ENCODE measurements around the gene UGT1A9. TPM values are rescaled to one million over a fixed set of nuclear protein-coding genes. Genes with fewer than 3 reads are reported as not detected.

The UGT1A9 gene
- total and polyA plus RNA-seq, 2 experiments from 2014 or later = not detected

DNA sequence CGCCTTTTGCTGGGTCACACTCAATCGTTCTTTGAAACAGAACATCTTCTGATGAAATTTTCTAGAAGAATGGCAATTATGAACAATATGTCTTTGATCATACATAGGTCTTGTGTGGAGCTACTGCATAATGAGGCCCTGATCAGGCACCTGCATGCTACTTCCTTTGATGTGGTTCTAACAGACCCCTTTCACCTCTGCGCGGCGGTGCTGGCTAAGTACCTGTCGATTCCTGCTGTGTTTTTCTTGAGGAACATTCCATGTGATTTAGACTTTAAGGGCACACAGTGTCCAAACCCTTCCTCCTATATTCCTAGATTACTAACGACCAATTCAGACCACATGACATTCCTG lies 41.5 kb downstream of the UGT1A9 start:
- H3K79me2 ChIP-seq (replicated peaks; ENCODE audit: insufficient read depth) = no peaks in the 10 kb centered on the region
- no peak overlapping the region for H3K4me2 ChIP-seq
- no peaks in the 10 kb centered on the region for H3K36me3 ChIP-seq (ENCODE audit: insufficient read depth)
- Mint-ChIP-seq H3K4me1 (peaks cover 4% of the 10 kb centered on the region; the same call in 1 of the 3 replicates), H3K4me3 (no peak overlapping the region), H3K27me3 (ENCODE audit: insufficient read depth, low read depth, poor library complexity) (peaks cover 13% of the 10 kb centered on the region), H3K36me3 (ENCODE audit: low read depth) (no peaks in the 10 kb centered on the region), H3K27ac (no peak overlapping the region), H3K9me3 (peaks cover 2% of the 10 kb centered on the region; the same call in 2 of the 3 replicates)
- H3K4me1 ChIP-seq (ENCODE audit: insufficient read depth) = no peaks in the 10 kb centered on the region
- TF ChIP-seq ZNF331 (CRISPR knock-in tag; IDR thresholded peaks at IDR 0.05; ENCODE audit: low read depth) (no peak), NANOG (IDR thresholded peaks at IDR 0.05; ENCODE audit: borderline replicate concordance) (no peak), EZH2 (IDR thresholded peaks at IDR 0.05; ENCODE audit: low read depth, unreplicated experiment) (no peak), ETS1 (IDR thresholded peaks at IDR 0.05) (no peak), REST (IDR thresholded peaks at IDR 0.05; ENCODE audit: unreplicated experiment) (no peak), CREB1 (CRISPR knock-in tag; IDR thresholded peaks at IDR 0.05; ENCODE audit: low read depth) (no peak), JUNB (IDR thresholded peaks at IDR 0.05; ENCODE audit: unreplicated experiment) (no peak), STAT1 (IDR thresholded peaks at IDR 0.05; ENCODE audit: unreplicated experiment) (no peak), EZH2phosphoT487 (IDR thresholded peaks at IDR 0.05; ENCODE audit: unreplicated experiment) (no peak)
- DNase-seq (ENCODE audit: low spot score) (no peak), ATAC-seq (no peak)
- H3K27ac ChIP-seq (ENCODE audit: low read depth) = no peak overlapping the region
- H3K9me2 ChIP-seq (ENCODE audit: insufficient read depth) = peaks cover 5% of the 10 kb centered on the region; the same call in 1 of the 2 replicates
- no peak overlapping the region for H2AFZ ChIP-seq
- H3K4me3 ChIP-seq = no peak overlapping the region
- H4K20me1 ChIP-seq (replicated peaks; ENCODE audit: insufficient read depth) = no peaks in the 10 kb centered on the region
- no peaks in the 10 kb centered on the region for H3K27me3 ChIP-seq (ENCODE audit: insufficient read depth)
- H3F3A ChIP-seq (replicated peaks; ENCODE audit: low read depth) = no peaks in the 10 kb centered on the region

GRCh38 chr2:233714121-233714520 lies 42.4 kb downstream of the UGT1A9 start:
- ATAC-seq (no peak), DNase-seq (ENCODE audit: low spot score) (no peak)
- Histone ChIP-seq H3K27ac (ENCODE audit: low read depth) (no peak overlapping the region), H3K79me2 (replicated peaks; ENCODE audit: insufficient read depth) (no peaks in the 10 kb centered on the region), H3K4me3 (no peak overlapping the region), H3K4me1 (ENCODE audit: insufficient read depth) (no peaks in the 10 kb centered on the region), H3K9me2 (ENCODE audit: insufficient read depth) (no peaks in the 10 kb centered on the region), H3K4me2 (no peak overlapping the region), H3K27me3 (ENCODE audit: insufficient read depth) (no peaks in the 10 kb centered on the region), H2AFZ (no peak overlapping the region), H4K20me1 (replicated peaks; ENCODE audit: insufficient read depth) (no peaks in the 10 kb centered on the region), H3K36me3 (ENCODE audit: insufficient read depth) (no peaks in the 10 kb centered on the region), H3F3A (replicated peaks; ENCODE audit: low read depth) (no peaks in the 10 kb centered on the region)
- H3K9me3 Mint-ChIP-seq = peaks cover 5% of the 10 kb centered on the region; the same call in 2 of the 3 replicates
- H3K4me3 Mint-ChIP-seq = no peak overlapping the region
- no peak overlapping the region for H3K27ac Mint-ChIP-seq
- peaks cover 4% of the 10 kb centered on the region; the same call in 1 of the 3 replicates for H3K4me1 Mint-ChIP-seq
- H3K36me3 Mint-ChIP-seq (ENCODE audit: low read depth) = no peaks in the 10 kb centered on the region
- H3K27me3 Mint-ChIP-seq (ENCODE audit: insufficient read depth, low read depth, poor library complexity) = peaks cover 13% of the 10 kb centered on the region
- TF ChIP-seq ZNF462 (CRISPR knock-in tag; IDR thresholded peaks at IDR 0.05) (no peak), NANOG (IDR thresholded peaks at IDR 0.05; ENCODE audit: borderline replicate concordance) (no peak), POLR2AphosphoS5 (IDR thresholded peaks at IDR 0.05; ENCODE audit: low read depth) (no peak), JUNB (IDR thresholded peaks at IDR 0.05; ENCODE audit: unreplicated experiment) (no peak)

All from GM23338 (cell line).